Adrenal gland (tissue), 12 donors: ENCODE measurements around the gene CPM. TPM values are rescaled to one million over a fixed set of nuclear protein-coding genes. Genes with fewer than 3 reads are reported as not detected.

Experiments used
- DNase-seq, 7 donors: peaks; one replicate each; pipeline ENCODE4 v3.0.0-alpha.2; 2019 to 2020
- H3K27ac ChIP-seq, 5 donors: fragments of 200-600 bp; sonication (generic) in 4 of 5; 1 replicate in 3 of 5; 2 replicates in 2 of 5; pipeline versions ENCODE4 v1.5.1 to v1.8.0; 2016 to 2020; ENCODE audit warnings: mild to moderate bottlenecking in 1 of 5
- H3K27me3 ChIP-seq: fragments of 200-600 bp; 2 replicates; pipeline ENCODE4 v1.8.0; 2021
- H3K36me3 ChIP-seq, 2 donors: fragments of 200-600 bp; replicated peaks in 1 of 2; 1 replicate in 1 of 2; 2 replicates in 1 of 2; pipeline versions ENCODE4 v1.5.1 to v1.8.0; 2018 to 2022
- H3K4me1 ChIP-seq, 2 donors: fragments of 200-600 bp; replicated peaks in 1 of 2; 1 replicate in 1 of 2; 2 replicates in 1 of 2; pipeline versions ENCODE4 v1.5.1 to v1.8.0; 2018 to 2021
- H3K4me3 ChIP-seq, 4 donors: fragments of 200-600 bp; sonication (generic) in 3 of 4; one replicate each; pipeline ENCODE4 v1.5.1; 2016 to 2018
- H3K9me3 ChIP-seq, 3 donors: fragments of 200-600 bp; sonication (generic) in 1 of 3; replicated peaks in 1 of 3; 1 replicate in 2 of 3; 2 replicates in 1 of 3; pipeline versions ENCODE4 v1.5.1 to v1.8.0; 2016 to 2021
- CTCF ChIP-seq, 6 experiments: fragments of 450-650 bp in 4 of 6; fragments of 200-600 bp in 2 of 6; sonication (generic) in 1 of 6; IDR thresholded peaks; 1 replicate in 5 of 6; 2 replicates in 1 of 6; pipeline versions ENCODE4 v1.5.1 to v1.8.0; 2016 to 2021; ENCODE audit warnings: antibody characterized with exemption in 6 of 6, mild to moderate bottlenecking in 2 of 6, moderate library complexity in 1 of 6
- POLR2A ChIP-seq, 2 donors: fragments of 450-650 bp; IDR thresholded peaks; one replicate each; pipeline ENCODE4 v1.6.1; 2017; ENCODE audit warnings: antibody characterized with exemption in 2 of 2, mild to moderate bottlenecking in 2 of 2, moderate library complexity in 1 of 2
- WGBS, 4 donors: extraction: QIAGEN DNeasy Blood & Tissue Kit in 2 of 4; methylation state at CpG; one replicate each; pipeline versions ENCODE4 v1.1.5 to v1.1.7; 2013 to 2017; 5-methylcytosine and 5-hydroxymethylcytosine counted together
- intact Hi-C, 2 donors: fragments of 100-400 bp; cut with DNase I; formaldehyde crosslinking; loops; one replicate each; pipeline versions ENCODE4 v1.14.1 to v1.15.0; 2022 to 2023
- polyA plus RNA-seq, 3 donors: library from polyadenylated mRNA; stranded (reverse); fragments of 200-250 nt in 2 of 3; fragments of 350-450 nt in 1 of 3; fragmentation: Illumina TruSeq in 1 of 3; extraction: RNeasy Lipid Tissue Mini Kit (QIAGEN cat#74804) in 1 of 3; gene quantifications; one replicate each; pipeline ENCODE4 v1.2.3, GENCODE V29; 2013 to 2014
- total RNA-seq, 9 donors: library from RNA; depleted of rRNA in 4 of 9; stranded (reverse); fragments of >200 nt in 4 of 9; fragments of 120-200 nt in 1 of 9; fragmentation: NEBNext Ultra II Directional in 1 of 9; extraction: Animal tissue kit (Norgen Biotek cat#: 25700) in 1 of 9; gene quantifications; one replicate each; pipeline versions ENCODE4 v1.1.0 to v1.2.4, GENCODE V29; 2013 to 2023
- donor health status: healthy with polysubstance abuse.
- donor health status: Bipolar disorder and iron deficiency.
- donor health status: DM: yes; HTN: yes; CAD: no.
- donor health status: DM: no; HTN: no; CAD: no.
- donor health status: DM: no; HTN: no; CAD: no.
- donor health status: DM: yes; HTN: yes; CAD: no.

Gene CPM
- total and polyA plus RNA-seq, 12 donors, result 10.8 to 170 (median 53.5) TPM

GRCh38 chr12:68825569-68826217 lies 107.3 kb downstream of the CPM start:
- H3K36me3 ChIP-seq, result peaks cover 0 to 94% of the 10 kb centered on the region in 2 donors
- DNase-seq, result no peak
- 88 to 91% (median 91%) methylated on average over 11 of the region's 11 CpGs for WGBS, 4 donors
- no peak overlapping the region for H3K4me3 ChIP-seq
- no peaks in the 10 kb centered on the region for H3K9me3 ChIP-seq
- intact Hi-C loops, result no loop called here
- H3K4me1 ChIP-seq, result peaks cover 0 to 4% of the 10 kb centered on the region in 2 donors
- H3K27me3 ChIP-seq, result no peaks in the 10 kb centered on the region
- peak overlapping the region in 1 of 5 donors; percentile 1 for H3K27ac ChIP-seq
- TF ChIP-seq POLR2A (IDR thresholded peaks at IDR 0.05), result no peak
- no peak for TF ChIP-seq CTCF (IDR thresholded peaks at IDR 0.05)

- Histone ChIP-seq H3K4me3 (no peak overlapping the region), H3K27ac (no peak overlapping the region), H3K36me3 (peaks cover 0 to 94% of the 10 kb centered on the region in 2 donors), H3K27me3 (no peaks in the 10 kb centered on the region), H3K9me3 (no peaks in the 10 kb centered on the region), H3K4me1 (peaks cover 0 to 4% of the 10 kb centered on the region in 2 donors)
- TF ChIP-seq POLR2A (IDR thresholded peaks at IDR 0.05), result no peak
- no peak for TF ChIP-seq CTCF (IDR thresholded peaks at IDR 0.05)
- intact Hi-C loops, result no loop called here
- WGBS, 4 donors, result 95 to 97% (median 96%) methylated on average over 16 of the region's 16 CpGs
- no peak for DNase-seq
Observed at GRCh38 chr12:68824597-68825250, 108.2 kb downstream of the CPM start.

- DNase-seq, result no peak
- Histone ChIP-seq H3K9me3 (no peaks in the 10 kb centered on the region), H3K27me3 (no peaks in the 10 kb centered on the region), H3K4me1 (peaks cover 0 to 4% of the 10 kb centered on the region in 2 donors), H3K36me3 (peaks cover 0 to 94% of the 10 kb centered on the region in 2 donors), H3K27ac (no peak overlapping the region), H3K4me3 (no peak overlapping the region)
- TF ChIP-seq POLR2A (IDR thresholded peaks at IDR 0.05) (no peak), CTCF (IDR thresholded peaks at IDR 0.05) (no peak)
- intact Hi-C loops, result no loop called here
- WGBS, 4 donors, result 96 to 98% (median 97%) methylated on average over 5 of the region's 5 CpGs
Observed at GRCh38 chr12:68824131-68824530, 108.8 kb downstream of the CPM start.

- Histone ChIP-seq H3K4me3 (no peak overlapping the region), H3K36me3 (peaks cover 0 to 94% of the 10 kb centered on the region in 2 donors), H3K4me1 (peaks cover 0 to 4% of the 10 kb centered on the region in 2 donors), H3K27me3 (no peaks in the 10 kb centered on the region), H3K9me3 (no peaks in the 10 kb centered on the region), H3K27ac (no peak overlapping the region)
- TF ChIP-seq POLR2A (IDR thresholded peaks at IDR 0.05) (no peak), CTCF (IDR thresholded peaks at IDR 0.05) (no peak)
- intact Hi-C loops, result no loop called here
- 73 to 80% (median 75%) methylated on average over 3 of the region's 3 CpGs for WGBS, 4 donors
- no peak for DNase-seq
Observed at GRCh38 chr12:68823696-68824095, 109.3 kb downstream of the CPM start.
